ENCODE results near the gene FBXL13.

DNA sequence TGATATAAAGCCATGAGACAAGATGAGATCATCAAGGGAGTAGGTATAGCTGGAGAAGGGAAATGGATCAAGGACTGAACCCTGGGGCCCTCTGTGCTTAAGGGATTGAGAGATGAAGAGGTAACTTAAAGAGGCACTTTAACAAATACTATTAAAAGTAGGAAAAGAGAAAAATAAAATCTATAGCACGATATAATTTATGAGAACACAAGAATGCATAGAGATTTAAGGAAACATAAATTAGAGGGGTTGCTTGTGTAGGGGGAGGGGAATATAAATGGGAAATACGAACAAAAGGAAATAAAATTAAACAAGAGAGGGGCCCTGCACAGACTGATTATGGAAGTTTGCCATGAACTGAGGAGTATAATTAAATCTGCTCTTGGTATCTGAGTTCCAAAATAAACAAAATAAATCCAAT lies 177.4 kb downstream of the FBXL13 start:
- no peak for TF ChIP-seq EZH2 (IDR thresholded peaks at IDR 0.05; ENCODE audit: borderline replicate concordance, low read length)
- TF ChIP-seq, protein P1, sequence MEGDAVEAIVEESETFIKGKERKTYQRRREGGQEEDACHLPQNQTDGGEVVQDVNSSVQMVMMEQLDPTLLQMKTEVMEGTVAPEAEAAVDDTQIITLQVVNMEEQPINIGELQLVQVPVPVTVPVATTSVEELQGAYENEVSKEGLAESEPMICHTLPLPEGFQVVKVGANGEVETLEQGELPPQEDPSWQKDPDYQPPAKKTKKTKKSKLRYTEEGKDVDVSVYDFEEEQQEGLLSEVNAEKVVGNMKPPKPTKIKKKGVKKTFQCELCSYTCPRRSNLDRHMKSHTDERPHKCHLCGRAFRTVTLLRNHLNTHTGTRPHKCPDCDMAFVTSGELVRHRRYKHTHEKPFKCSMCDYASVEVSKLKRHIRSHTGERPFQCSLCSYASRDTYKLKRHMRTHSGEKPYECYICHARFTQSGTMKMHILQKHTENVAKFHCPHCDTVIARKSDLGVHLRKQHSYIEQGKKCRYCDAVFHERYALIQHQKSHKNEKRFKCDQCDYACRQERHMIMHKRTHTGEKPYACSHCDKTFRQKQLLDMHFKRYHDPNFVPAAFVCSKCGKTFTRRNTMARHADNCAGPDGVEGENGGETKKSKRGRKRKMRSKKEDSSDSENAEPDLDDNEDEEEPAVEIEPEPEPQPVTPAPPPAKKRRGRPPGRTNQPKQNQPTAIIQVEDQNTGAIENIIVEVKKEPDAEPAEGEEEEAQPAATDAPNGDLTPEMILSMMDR (IDR thresholded peaks at IDR 0.05; ENCODE audit: low read length): no peak
